MM.1S (cell line): ENCODE results near the gene GABRG3.

Experiments
- DNase-seq: peaks from one replicate; pipeline ENCODE4 v3.0.0-alpha.2; 2015
- H2AFZ ChIP-seq: fragments of 300-600 bp; sonication (generic); 2 replicates; pipeline ENCODE4 v1.6.0; 2016; ENCODE audit warnings: antibody characterized with exemption, low read length
- H3F3A ChIP-seq: fragments of 300-600 bp; sonication (generic); 2 replicates; pipeline ENCODE4 v1.6.1; 2016; ENCODE audit warnings: mild to moderate bottlenecking, antibody characterized with exemption, low read length, moderate library complexity, mixed read lengths; ENCODE audit not compliant: insufficient read depth
- H3K27ac ChIP-seq: fragments of 300-600 bp; sonication (generic); 2 replicates; pipeline ENCODE4 v1.5.1; 2016; ENCODE audit warnings: mild to moderate bottlenecking, low read length
- H3K27me3 ChIP-seq: fragments of 300-600 bp; sonication (generic); replicated peaks from 2 replicates; pipeline ENCODE4 v1.6.0; 2016; ENCODE audit warnings: low read length; ENCODE audit not compliant: insufficient read depth
- H3K36me3 ChIP-seq: fragments of 300-600 bp; sonication (generic); replicated peaks from 2 replicates; pipeline ENCODE4 v1.6.1; 2016; ENCODE audit warnings: mild to moderate bottlenecking, low read length, mixed read lengths; ENCODE audit not compliant: insufficient read depth
- H3K4me1 ChIP-seq: fragments of 300-600 bp; sonication (generic); 2 replicates; pipeline ENCODE4 v1.6.1; 2016; ENCODE audit warnings: low read length, mixed read lengths
- H3K4me2 ChIP-seq: fragments of 300-600 bp; sonication (generic); 2 replicates; pipeline ENCODE4 v1.6.0; 2016; ENCODE audit warnings: low read depth, low read length
- H3K4me3 ChIP-seq: fragments of 300-600 bp; sonication (generic); 2 replicates; pipeline ENCODE4 v1.5.1; 2016; ENCODE audit warnings: low read length, mixed read lengths
- H3K79me2 ChIP-seq: fragments of 300-600 bp; sonication (generic); 2 replicates; pipeline ENCODE4 v1.6.1; 2016; ENCODE audit warnings: mixed run types, low read length, mixed read lengths
- H3K9ac ChIP-seq: fragments of 300-600 bp; sonication (generic); 2 replicates; pipeline ENCODE4 v1.6.1; 2016; ENCODE audit warnings: low read length, mixed read lengths
- H3K9me2 ChIP-seq: fragments of 300-600 bp; sonication (generic); replicated peaks from 2 replicates; pipeline ENCODE4 v1.6.1; 2016; ENCODE audit warnings: mild to moderate bottlenecking, low read length, mixed read lengths; ENCODE audit not compliant: insufficient read depth
- H3K9me3 ChIP-seq: fragments of 300-600 bp; sonication (generic); replicated peaks from 2 replicates; pipeline ENCODE4 v1.6.1; 2016; ENCODE audit warnings: mild to moderate bottlenecking, low read length, mixed read lengths; ENCODE audit not compliant: insufficient read depth
- H4K20me1 ChIP-seq: fragments of 300-600 bp; sonication (generic); 2 replicates; pipeline ENCODE4 v1.6.1; 2016; ENCODE audit warnings: mild to moderate bottlenecking, low read length, moderate library complexity, mixed read lengths; ENCODE audit not compliant: insufficient read depth
- CTCF ChIP-seq: fragments of 300-600 bp; sonication (generic); IDR thresholded peaks from 2 replicates; pipeline ENCODE4 v1.5.1; 2016; ENCODE audit warnings: antibody characterized with exemption, low read length, mixed read lengths
- EZH2 ChIP-seq: fragments of 300-600 bp; sonication (generic); optimal IDR thresholded peaks from 2 replicates; pipeline ENCODE3; 2017; ENCODE audit warnings: low read depth, mild to moderate bottlenecking, antibody characterized with exemption, low read length, mixed read lengths
- EZH2phosphoT487 ChIP-seq: fragments of 300-600 bp; sonication (generic); IDR thresholded peaks from 2 replicates; pipeline ENCODE4 v1.6.1; 2018; ENCODE audit warnings: antibody characterized with exemption, low read length

GABRG3 gene

GRCh38 chr15:27463525-27464088, 492.6 kb downstream of the GABRG3 start:
- Histone ChIP-seq H3K27me3 (no peaks in the 10 kb centered on the region), H3K27ac (no peak overlapping the region), H3K36me3 (no peaks in the 10 kb centered on the region), H3K9me3 (no peaks in the 10 kb centered on the region), H3K4me2 (no peak overlapping the region), H3F3A (no peaks in the 10 kb centered on the region), H3K9ac (no peak overlapping the region), H4K20me1 (no peaks in the 10 kb centered on the region), H3K9me2 (no peaks in the 10 kb centered on the region; the same call in 1 of the 2 replicates), H3K4me3 (no peak overlapping the region), H2AFZ (no peak overlapping the region), H3K79me2 (no peaks in the 10 kb centered on the region), H3K4me1 (no peaks in the 10 kb centered on the region)
- TF ChIP-seq EZH2 (no peak), EZH2phosphoT487 (no peak), CTCF (no peak)
- no peak for DNase-seq

GRCh38 chr15:27464941-27465612, 494.1 kb downstream of the GABRG3 start:
- H3K79me2 ChIP-seq: no peaks in the 10 kb centered on the region
- no peaks in the 10 kb centered on the region for H3K9me3 ChIP-seq
- no peak for DNase-seq
- no peaks in the 10 kb centered on the region for H3K36me3 ChIP-seq
- no peak overlapping the region for H3K27ac ChIP-seq
- H3K9me2 ChIP-seq: no peaks in the 10 kb centered on the region; the same call in 1 of the 2 replicates
- no peaks in the 10 kb centered on the region for H3K27me3 ChIP-seq
- H4K20me1 ChIP-seq: no peaks in the 10 kb centered on the region
- TF ChIP-seq EZH2: no peak
- no peak for TF ChIP-seq EZH2phosphoT487
- no peak for TF ChIP-seq CTCF
- no peak overlapping the region for H2AFZ ChIP-seq
- H3K4me2 ChIP-seq: no peak overlapping the region
- no peaks in the 10 kb centered on the region for H3F3A ChIP-seq
- no peak overlapping the region for H3K9ac ChIP-seq
- H3K4me3 ChIP-seq: no peak overlapping the region
- no peaks in the 10 kb centered on the region for H3K4me1 ChIP-seq

- Histone ChIP-seq H3F3A (no peaks in the 10 kb centered on the region), H3K4me3 (no peak overlapping the region), H3K27ac (no peak overlapping the region), H4K20me1 (no peaks in the 10 kb centered on the region), H3K36me3 (no peaks in the 10 kb centered on the region), H3K27me3 (no peaks in the 10 kb centered on the region), H3K9ac (no peak overlapping the region), H3K4me2 (no peak overlapping the region), H3K9me3 (no peaks in the 10 kb centered on the region), H3K9me2 (no peaks in the 10 kb centered on the region; the same call in 1 of the 2 replicates), H3K79me2 (no peaks in the 10 kb centered on the region), H3K4me1 (no peaks in the 10 kb centered on the region), H2AFZ (no peak overlapping the region)
- TF ChIP-seq EZH2: no peak
- no peak for TF ChIP-seq EZH2phosphoT487
- no peak for DNase-seq
Measured at GRCh38 chr15:27466758-27467157, 495.8 kb downstream of the GABRG3 start.

- Histone ChIP-seq H3K27me3 (no peaks in the 10 kb centered on the region), H3K27ac (no peak overlapping the region), H3K36me3 (no peaks in the 10 kb centered on the region), H4K20me1 (no peaks in the 10 kb centered on the region), H3K4me1 (no peaks in the 10 kb centered on the region), H2AFZ (no peak overlapping the region), H3K4me3 (no peak overlapping the region), H3K9ac (no peak overlapping the region), H3K4me2 (no peak overlapping the region), H3K9me3 (no peaks in the 10 kb centered on the region), H3K9me2 (no peaks in the 10 kb centered on the region), H3K79me2 (no peaks in the 10 kb centered on the region), H3F3A (no peaks in the 10 kb centered on the region)
- TF ChIP-seq CTCF: no peak
- no peak for TF ChIP-seq EZH2phosphoT487
- no peak for TF ChIP-seq EZH2
- DNase-seq: no peak
Measured at GRCh38 chr15:27468151-27468591, 497.2 kb downstream of the GABRG3 start.
